HCT116 (cell line): ENCODE data around the gene LRIG1.

Experiments
- ATF3 ChIP-seq: IDR thresholded peaks from 2 replicates; pipeline ENCODE4 v1.6.1; 2012
- CEBPB ChIP-seq: IDR thresholded peaks from 2 replicates; pipeline ENCODE4 v1.6.1; 2012; ENCODE audit warnings: low read depth
- CTCF ChIP-seq, 3 experiments: fragments of 200-600 bp in 1 of 3; sonication (generic) in 1 of 3; IDR thresholded peaks in 2 of 3; conservative IDR thresholded peaks in 1 of 3; 2 replicates each; pipeline ENCODE4 v1.5.1; 2012 to 2017; ENCODE audit warnings: low read depth in 2 of 3, low read length in 2 of 3, antibody characterized with exemption in 1 of 3, borderline replicate concordance in 1 of 3, control low read depth in 1 of 3, mild to moderate bottlenecking in 1 of 3, mixed read lengths in 1 of 3, mixed run types in 1 of 3, moderate library complexity in 1 of 3; ENCODE audit not compliant: insufficient read depth in 1 of 3
- EZH2 ChIP-seq: fragments of 200-600 bp; sonication (generic); IDR thresholded peaks from 2 replicates; pipeline ENCODE4 v1.6.1; 2017; ENCODE audit warnings: antibody characterized with exemption, mixed run types
- EZH2phosphoT487 ChIP-seq: fragments of 200-600 bp; IDR thresholded peaks from 2 replicates; pipeline ENCODE4 v1.6.1; 2018; ENCODE audit warnings: antibody characterized with exemption, borderline replicate concordance
- JUND ChIP-seq: IDR thresholded peaks from 2 replicates; pipeline ENCODE4 v1.6.1; 2012
- MAX ChIP-seq: IDR thresholded peaks from 2 replicates; pipeline ENCODE4 v1.6.1; 2012
- POLR2A ChIP-seq: IDR thresholded peaks from 2 replicates; pipeline ENCODE4 v1.7.0; 2011; ENCODE audit warnings: borderline replicate concordance; ENCODE audit not compliant: insufficient read depth, insufficient read length; ENCODE audit errors: extremely low read depth
- POLR2AphosphoS5 ChIP-seq: IDR thresholded peaks from 2 replicates; pipeline ENCODE4 v1.6.1; 2011; ENCODE audit warnings: mild to moderate bottlenecking, low read depth, low read length, moderate library complexity
- RAD21 ChIP-seq: IDR thresholded peaks from 2 replicates; pipeline ENCODE4 v1.6.1; 2012; ENCODE audit warnings: low read depth, mild to moderate bottlenecking
- SP1 ChIP-seq: IDR thresholded peaks from 2 replicates; pipeline ENCODE4 v1.6.1; 2012; ENCODE audit warnings: low read depth
- ZBTB33 ChIP-seq: IDR thresholded peaks from 2 replicates; pipeline ENCODE4 v1.6.1; 2011; ENCODE audit warnings: mild to moderate bottlenecking, low read length, moderate library complexity; ENCODE audit not compliant: insufficient replicate concordance; ENCODE audit errors: extremely low read depth
- ZFX ChIP-seq: fragments of 450-650 bp; IDR thresholded peaks from 2 replicates; pipeline ENCODE4 v1.6.1; 2017
- TF ChIP-seq, protein P1 (sequence below): IDR thresholded peaks from 2 replicates; pipeline ENCODE4 v1.6.1; 2012; ENCODE audit warnings: low read depth

GRCh38 chr3:66475386-66476020, 25.3 kb downstream of the LRIG1 start:
- TF ChIP-seq POLR2AphosphoS5: no peak
- no peak for TF ChIP-seq CTCF (IDR thresholded peaks at IDR 0.05 in 2 of 3, conservative IDR thresholded peaks at IDR 0.05 in 1 of 3; ENCODE audit: borderline replicate concordance in 1 of 3, insufficient read depth in 1 of 3, low read depth in 2 of 3, low read length in 2 of 3)
- TF ChIP-seq, protein P1, sequence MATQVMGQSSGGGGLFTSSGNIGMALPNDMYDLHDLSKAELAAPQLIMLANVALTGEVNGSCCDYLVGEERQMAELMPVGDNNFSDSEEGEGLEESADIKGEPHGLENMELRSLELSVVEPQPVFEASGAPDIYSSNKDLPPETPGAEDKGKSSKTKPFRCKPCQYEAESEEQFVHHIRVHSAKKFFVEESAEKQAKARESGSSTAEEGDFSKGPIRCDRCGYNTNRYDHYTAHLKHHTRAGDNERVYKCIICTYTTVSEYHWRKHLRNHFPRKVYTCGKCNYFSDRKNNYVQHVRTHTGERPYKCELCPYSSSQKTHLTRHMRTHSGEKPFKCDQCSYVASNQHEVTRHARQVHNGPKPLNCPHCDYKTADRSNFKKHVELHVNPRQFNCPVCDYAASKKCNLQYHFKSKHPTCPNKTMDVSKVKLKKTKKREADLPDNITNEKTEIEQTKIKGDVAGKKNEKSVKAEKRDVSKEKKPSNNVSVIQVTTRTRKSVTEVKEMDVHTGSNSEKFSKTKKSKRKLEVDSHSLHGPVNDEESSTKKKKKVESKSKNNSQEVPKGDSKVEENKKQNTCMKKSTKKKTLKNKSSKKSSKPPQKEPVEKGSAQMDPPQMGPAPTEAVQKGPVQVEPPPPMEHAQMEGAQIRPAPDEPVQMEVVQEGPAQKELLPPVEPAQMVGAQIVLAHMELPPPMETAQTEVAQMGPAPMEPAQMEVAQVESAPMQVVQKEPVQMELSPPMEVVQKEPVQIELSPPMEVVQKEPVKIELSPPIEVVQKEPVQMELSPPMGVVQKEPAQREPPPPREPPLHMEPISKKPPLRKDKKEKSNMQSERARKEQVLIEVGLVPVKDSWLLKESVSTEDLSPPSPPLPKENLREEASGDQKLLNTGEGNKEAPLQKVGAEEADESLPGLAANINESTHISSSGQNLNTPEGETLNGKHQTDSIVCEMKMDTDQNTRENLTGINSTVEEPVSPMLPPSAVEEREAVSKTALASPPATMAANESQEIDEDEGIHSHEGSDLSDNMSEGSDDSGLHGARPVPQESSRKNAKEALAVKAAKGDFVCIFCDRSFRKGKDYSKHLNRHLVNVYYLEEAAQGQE: no peak
- TF ChIP-seq POLR2A: no peak
- no peak for TF ChIP-seq EZH2
- TF ChIP-seq EZH2phosphoT487: no peak
- TF ChIP-seq RAD21: no peak
- no peak for TF ChIP-seq ZBTB33
- no peak for TF ChIP-seq CEBPB
- no peak for TF ChIP-seq ZFX
- no peak for TF ChIP-seq SP1
- no peak for TF ChIP-seq JUND
- no peak for TF ChIP-seq MAX
- TF ChIP-seq ATF3: no peak
